Peyer's patch (tissue), 4 donors: ENCODE data around the gene EIPR1.

Experiments
- POLR2A ChIP-seq, 2 donors: fragments of 450-650 bp; IDR thresholded peaks; one replicate each; pipeline ENCODE4 v1.5.1; 2017; ENCODE audit warnings: antibody characterized with exemption in 2 of 2, mild to moderate bottlenecking in 2 of 2, moderate library complexity in 2 of 2
- TF ChIP-seq, protein P1 (sequence below), 6 experiments: fragments of 450-650 bp in 4 of 6; fragments of 200-600 bp in 2 of 6; sonication (generic) in 1 of 6; IDR thresholded peaks; one replicate each; pipeline ENCODE4 v1.5.1; 2017 to 2019; ENCODE audit warnings: antibody characterized with exemption in 6 of 6, mild to moderate bottlenecking in 3 of 6, moderate library complexity in 1 of 6

DNA sequence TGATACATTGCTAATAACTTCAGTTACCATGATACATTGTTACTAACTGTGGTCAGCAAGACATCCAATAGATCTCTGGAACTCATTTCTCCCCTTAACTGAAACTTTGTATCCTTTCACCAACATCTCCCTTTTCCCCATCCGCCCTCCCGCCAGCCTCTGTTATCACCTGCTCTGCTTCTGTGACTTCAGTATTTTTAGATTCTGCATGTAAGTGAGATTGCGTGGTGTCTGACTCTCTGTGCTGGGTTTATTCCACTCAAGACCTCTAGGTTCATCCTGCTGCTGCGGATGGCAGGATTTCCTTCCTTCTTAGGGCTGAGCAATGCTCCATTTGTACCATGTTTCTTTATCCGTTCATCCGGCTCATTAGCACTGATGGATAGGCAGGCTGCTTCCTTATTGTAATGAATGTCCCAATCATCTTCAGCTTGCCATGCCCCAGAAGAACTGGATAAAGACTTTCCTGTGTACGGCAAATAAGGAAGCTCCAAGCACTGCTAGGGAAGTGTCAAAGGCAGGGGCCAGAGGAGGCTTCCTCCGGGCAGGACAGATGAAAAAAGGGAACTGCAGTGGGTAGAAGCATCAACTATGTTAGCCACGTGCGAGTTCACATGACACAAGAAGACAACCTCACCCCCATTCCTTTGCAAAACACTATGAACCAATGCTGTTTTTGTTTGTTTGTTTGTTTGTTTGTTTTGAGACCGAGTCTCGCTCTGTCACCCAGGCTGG, 113.4 kb downstream of the EIPR1 start:
- TF ChIP-seq, protein P1, sequence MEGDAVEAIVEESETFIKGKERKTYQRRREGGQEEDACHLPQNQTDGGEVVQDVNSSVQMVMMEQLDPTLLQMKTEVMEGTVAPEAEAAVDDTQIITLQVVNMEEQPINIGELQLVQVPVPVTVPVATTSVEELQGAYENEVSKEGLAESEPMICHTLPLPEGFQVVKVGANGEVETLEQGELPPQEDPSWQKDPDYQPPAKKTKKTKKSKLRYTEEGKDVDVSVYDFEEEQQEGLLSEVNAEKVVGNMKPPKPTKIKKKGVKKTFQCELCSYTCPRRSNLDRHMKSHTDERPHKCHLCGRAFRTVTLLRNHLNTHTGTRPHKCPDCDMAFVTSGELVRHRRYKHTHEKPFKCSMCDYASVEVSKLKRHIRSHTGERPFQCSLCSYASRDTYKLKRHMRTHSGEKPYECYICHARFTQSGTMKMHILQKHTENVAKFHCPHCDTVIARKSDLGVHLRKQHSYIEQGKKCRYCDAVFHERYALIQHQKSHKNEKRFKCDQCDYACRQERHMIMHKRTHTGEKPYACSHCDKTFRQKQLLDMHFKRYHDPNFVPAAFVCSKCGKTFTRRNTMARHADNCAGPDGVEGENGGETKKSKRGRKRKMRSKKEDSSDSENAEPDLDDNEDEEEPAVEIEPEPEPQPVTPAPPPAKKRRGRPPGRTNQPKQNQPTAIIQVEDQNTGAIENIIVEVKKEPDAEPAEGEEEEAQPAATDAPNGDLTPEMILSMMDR (IDR thresholded peaks at IDR 0.05), result no peak
- no peak for TF ChIP-seq POLR2A (IDR thresholded peaks at IDR 0.05)
